IPS-11a (cell line): Measurements from ENCODE around the gene OR8S1.
"Not testable (repeated sequence)": the region's sequence is repeated elsewhere in the genome, so short reads cannot be mapped to it uniquely, and the experiment has no call there.

ENCODE experiments used
- H3K4me3 ChIP-seq: one replicate; pipeline ENCODE4 v1.5.1; 2013; ENCODE audit warnings: low read depth, low read length, control low read depth

The OR8S1 gene, protein sequence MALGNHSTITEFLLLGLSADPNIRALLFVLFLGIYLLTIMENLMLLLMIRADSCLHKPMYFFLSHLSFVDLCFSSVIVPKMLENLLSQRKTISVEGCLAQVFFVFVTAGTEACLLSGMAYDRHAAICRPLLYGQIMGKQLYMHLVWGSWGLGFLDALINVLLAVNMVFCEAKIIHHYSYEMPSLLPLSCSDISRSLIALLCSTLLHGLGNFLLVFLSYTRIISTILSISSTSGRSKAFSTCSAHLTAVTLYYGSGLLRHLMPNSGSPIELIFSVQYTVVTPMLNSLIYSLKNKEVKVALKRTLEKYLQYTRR

DNA sequence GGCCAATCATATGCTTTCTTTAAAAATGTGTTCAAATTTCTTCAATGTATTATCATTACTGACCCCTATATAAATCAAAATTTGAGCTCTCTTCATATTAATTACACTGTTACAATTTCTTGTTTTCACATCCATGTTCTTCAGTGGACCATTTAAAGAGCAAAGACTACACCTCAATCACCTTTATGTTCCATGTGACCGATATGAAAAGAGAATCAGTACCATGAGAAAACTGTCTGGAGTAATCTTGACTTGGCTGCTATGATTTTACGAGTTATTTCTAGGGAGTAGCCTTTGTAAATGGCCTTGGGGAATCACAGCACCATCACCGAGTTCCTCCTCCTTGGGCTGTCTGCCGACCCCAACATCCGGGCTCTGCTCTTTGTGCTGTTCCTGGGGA is at the start of gene OR8S1:
TSS of gene OR8S1 (plus strand) at position 301 of the 400 bp plus-strand sequence. CDS start at position 301, 0 bp downstream.
- no peak within 1 kb of the TSS for H3K4me3 ChIP-seq

DNA sequence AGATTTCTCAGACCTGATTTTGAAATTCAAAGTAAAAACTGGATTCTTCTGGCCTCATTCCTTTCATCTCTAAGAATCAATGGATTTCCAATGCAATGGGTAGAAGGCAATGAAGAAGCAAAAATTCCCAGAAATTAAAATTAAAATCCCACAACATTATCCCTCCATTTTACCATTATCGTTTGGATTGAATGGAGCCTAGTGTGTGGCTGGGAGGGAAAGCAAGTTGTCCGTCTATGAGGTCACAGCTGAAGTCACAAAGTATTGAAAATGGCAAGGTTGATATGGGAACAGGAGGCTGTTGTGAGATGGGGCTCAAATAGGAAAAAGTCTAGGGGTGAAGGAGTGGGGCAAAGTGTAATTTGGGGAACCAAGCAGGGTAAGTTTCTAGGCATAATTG is 43.2 kb upstream of the OR8S1 start, which contains the start of gene C12orf54:
TSS of gene C12orf54 (plus strand) at position 301 of the 400 bp plus-strand sequence. CDS start 799 bp downstream, outside the sequence.
- H3K4me3 ChIP-seq = no peak within 1 kb of the TSS

DNA sequence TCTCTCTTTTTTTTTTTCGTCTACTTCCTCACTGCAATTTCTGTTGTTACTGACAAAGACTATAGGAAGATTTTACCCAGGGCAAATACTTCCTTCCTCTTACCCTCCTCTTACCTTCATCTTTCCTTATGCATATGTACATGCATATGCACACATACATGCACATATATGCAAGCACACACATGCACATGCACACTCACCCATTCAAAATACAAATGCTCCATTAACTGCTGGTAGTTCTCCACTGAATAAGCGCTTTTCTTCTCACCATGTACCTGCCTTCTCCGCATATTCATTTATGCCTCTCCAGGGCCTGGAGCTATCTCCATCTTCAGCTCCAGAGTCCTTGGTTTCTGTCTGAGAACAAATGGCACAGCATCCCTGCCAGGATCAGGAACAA is 42.5 kb upstream of the OR8S1 start:
- no peak overlapping the region for H3K4me3 ChIP-seq

DNA sequence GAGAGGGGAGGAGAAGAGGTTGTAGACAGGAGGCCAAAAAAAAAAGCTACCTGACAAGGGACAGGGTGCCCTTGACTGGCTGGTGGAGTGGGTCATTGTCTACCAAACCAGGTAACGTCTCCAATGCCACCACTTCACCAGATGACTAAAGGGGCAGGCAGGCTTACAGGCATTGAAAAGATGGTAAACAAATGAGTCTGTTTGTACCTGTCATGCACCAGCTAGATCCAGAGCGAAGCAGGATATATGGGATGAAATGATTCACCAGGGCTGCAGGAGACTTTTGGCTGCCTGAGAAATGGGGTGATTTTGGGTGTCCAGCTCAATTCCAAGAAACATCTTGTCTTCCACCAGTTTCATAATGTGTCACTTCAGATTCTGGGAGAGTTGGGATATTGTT is 39.2 kb upstream of the OR8S1 start:
- no peak overlapping the region for H3K4me3 ChIP-seq

DNA sequence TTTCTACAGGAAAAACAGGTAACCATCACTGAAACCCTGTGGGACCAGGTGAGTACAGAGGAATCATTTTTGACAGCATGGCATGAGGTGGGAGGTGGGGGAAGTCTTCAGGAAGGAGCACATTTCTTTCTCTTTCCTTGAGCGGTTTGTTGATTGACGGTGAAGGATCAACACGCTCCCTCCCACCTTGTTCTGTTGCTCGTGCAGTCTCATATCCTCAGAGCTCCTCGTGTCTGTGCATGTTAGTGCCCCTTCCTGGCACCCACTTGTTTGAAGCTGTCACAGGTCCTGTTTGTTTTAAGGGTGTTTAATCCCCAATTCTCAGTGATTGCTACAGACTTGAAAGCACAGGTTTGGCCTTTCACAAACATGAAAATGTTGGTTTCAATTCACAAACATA is 38.8 kb upstream of the OR8S1 start:
- no peak overlapping the region for H3K4me3 ChIP-seq

DNA sequence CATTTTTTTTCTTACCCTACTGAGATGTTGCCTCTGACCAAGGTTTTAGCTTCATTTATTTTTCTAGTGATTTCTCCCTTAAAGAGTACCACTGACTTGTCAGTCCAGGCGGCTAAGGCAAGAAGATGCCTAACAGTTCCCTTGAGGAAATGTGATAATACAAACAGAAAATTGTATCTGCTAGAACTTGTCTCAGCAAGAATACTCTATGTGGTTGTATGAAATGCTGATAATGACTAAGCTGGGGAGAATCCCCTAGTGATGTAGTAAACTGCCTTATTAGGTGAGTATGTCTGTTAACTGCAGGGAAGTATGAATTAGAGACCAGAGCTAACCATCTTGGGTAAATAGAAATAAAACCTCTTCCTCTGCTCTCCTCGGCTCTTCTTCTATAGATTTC is 36.4 kb upstream of the OR8S1 start:
- no peak overlapping the region for H3K4me3 ChIP-seq

DNA sequence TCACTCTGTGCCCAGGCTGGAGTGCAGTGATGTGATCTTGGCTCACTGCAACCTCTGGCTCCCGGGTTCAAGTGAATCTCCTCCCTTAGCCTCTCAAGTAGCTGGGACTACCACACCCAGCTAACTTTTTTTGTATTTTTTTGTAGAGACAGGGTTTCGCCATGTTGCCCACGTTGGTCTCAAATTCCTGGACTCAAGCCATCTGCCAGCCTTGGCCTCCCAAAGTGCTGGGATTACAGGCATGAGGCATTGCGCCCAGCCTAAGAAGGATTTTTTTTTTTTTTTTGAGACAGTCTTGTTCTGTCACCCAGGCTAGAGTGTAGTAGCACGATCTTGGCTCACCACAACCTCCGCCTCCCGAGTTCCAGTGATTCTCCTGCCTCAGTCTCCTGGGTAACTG is 36.0 kb upstream of the OR8S1 start:
- H3K4me3 ChIP-seq = not testable (repeated sequence)

DNA sequence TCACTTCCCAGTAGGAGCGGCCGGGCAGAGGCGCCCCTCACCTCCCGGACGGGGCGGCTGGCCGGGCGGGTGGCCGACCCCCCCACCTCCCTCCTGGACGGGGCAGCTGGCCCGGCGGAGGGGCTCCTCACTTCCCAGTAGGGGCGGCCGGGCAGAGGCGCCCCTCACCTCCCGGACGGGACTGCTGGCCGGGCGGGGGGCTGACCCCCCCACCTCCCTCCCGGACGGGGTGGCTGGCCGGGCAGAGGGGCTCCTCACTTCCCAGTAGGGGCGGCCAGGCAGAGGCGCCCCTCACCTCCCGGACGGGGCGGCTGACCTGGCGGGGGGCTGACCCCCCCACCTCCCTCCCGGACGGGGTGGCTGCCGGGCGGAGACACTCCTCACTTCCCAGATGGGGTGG is 25.2 kb upstream of the OR8S1 start:
- H3K4me3 ChIP-seq = not testable (repeated sequence)

DNA sequence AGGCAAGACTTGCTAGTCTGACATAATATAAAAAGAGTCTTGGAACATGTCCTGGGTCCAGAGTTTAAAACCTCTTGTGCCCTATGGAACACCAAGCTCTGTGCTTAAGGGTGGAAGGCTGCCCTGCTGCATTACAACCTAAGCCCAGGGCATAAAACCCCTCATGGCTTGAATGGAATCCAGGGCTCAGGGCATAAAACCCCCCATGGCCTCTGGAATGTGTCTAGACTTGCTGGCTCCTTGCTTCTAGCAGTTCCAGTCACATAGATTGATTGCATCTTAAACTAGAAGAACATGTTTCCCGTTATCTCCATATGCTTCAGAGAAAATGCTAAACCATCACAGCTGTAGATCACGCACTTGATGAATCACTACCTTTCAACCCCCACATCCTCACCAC is 18.6 kb upstream of the OR8S1 start:
- H3K4me3 ChIP-seq = not testable (repeated sequence)

DNA sequence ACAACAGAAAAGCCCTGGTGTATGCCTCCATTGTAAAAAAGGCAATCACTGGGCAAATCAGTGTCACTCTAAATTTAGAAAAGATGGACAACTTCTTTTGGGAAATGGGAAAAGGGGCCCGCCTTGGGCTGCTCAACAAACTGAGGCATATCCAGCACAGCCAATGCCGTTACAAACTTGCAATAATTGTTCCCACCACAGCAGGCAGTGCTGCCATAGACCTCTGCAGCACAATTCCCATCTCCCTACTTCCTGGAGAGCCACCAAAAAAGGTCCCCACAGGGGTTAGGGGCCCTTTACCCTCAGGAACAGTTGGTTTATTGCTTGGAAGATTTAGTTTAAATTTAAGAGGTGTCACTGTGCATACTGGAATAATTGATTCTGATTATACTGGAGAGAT is 16.4 kb upstream of the OR8S1 start:
- H3K4me3 ChIP-seq = no peak overlapping the region

DNA sequence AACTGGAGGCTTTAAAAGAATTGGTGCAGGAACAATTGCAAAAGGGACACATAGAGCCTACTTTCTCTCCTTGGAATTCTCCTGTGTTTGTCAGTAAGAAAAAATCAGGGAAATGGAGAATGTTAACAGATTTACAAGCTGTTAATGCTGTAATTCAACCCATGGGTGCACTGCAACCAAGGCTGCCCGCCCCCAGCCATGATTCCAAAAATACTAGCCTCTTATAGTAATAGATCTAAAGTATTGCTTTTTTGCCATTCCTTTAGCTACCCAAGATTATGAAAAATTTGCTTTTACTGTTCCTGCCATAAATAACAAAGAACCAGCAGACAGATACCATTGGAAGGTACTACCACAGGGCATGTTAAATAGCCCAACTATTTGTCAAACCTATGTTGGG is 15.3 kb upstream of the OR8S1 start:
- no peak overlapping the region for H3K4me3 ChIP-seq

DNA sequence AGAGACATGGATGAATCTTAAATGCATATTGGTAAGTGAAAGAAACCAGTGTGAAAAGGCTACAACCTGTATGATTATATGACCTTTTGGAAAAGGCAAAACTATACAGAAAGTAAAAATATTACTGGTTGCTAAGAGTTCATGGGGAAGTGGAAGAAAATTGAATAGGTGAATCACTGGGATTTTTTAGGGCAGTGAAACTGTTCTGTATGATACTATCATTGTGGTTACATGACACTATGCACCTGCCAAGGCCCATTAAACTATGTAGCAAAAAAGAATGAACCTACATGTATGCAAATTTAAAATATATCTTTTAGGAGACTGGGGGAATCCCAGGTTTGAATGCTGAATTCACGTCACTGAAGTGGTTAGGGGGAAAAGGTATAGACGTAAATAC is 12.6 kb upstream of the OR8S1 start:
- H3K4me3 ChIP-seq = no peak overlapping the region

DNA sequence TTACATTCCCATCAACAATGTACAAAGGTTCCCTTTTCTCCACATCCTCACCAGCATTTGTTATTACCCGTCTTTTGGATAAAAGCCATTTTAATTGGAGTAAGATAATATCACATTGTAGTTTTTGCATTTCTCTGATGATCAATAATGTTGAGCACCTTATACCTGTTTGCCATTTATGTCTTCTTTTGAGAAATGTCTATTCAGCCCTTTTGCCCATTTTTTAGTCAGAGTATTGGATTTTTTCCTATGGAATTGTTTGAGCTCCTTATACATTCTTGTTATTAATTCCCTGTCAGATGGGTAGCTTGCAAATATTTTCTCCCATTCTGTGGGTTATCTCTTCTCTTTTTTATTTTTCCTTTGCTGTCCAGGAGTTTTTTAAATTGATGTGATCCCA is 10.7 kb upstream of the OR8S1 start:
- no peak overlapping the region for H3K4me3 ChIP-seq

DNA sequence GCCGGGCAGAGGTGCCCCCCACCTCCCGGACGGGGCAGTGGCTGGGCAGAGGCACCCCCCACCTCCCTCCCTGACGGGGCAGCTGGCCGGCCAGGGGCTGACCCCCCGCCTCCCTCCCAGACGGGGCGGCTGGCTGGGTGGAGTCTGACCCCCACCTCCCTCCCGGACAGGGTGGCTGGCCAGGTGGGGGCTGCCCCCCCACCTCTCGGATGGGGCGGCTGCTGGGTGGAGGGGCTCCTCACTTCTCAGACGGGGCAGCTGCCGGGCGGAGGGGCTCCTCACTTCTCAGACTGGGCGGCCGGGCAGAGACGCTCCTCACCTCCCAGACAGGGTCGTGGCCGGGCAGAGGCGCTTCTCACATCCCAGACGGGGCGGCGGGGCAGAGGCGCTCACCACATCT is 5.1 kb upstream of the OR8S1 start:
- not testable (repeated sequence) for H3K4me3 ChIP-seq

DNA sequence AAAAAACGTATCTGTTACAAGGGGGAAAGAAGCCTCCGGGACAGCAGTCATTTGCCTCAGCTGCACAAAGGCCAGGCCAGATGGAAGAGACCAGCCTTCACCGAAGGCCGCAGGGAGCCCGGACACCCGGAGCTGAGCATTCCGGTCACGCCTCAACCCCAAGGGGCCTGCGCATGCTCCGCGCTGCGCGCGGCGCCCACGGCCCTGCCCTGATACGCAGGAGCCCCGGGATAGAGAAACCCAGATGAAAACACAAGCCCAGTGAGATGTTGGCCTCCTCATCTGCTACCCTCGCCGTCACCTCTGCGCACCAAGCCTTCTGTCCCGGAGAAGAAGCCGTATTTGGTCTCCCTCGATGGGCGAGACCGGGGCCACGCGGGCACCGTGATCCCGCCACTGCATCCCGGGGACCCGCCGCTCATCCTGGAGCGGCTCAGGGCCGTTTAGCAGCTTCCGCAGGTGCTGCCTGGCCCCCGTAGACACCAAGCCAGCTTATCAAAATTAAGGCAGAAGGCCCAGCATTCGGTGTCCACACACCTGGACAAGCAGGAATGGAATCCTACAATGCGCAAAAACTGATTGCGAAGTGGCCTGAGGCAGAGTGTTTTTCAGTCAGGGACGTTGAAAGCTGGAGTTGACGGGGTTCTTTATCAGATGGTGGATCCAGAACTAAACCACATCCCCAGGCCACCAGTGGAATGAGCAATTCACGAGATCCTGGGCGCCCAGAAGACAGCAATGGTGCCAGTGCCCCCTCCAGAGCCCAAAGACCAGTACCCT is 2.6 kb downstream of the OR8S1 start:
- H3K4me3 ChIP-seq = no peak overlapping the region

DNA sequence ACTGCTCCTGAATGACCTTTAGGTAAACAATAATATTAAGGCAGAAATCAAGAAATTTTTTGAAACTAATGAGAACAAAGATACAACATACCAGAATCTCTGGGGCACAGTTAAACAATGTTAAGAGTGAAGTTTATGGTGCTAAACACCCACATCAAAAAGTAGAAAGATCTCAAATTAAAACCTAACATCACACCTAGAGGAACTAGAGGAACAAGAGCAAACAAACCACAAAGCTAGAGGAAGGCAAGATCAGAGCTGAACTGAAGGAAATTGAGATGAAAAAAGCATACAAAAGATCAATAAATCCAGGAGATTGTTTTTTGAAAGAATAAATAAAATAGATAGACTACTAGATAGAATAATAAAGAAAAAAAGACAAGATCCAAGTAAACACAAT is 7.2 kb downstream of the OR8S1 start:
- no peak overlapping the region for H3K4me3 ChIP-seq

DNA sequence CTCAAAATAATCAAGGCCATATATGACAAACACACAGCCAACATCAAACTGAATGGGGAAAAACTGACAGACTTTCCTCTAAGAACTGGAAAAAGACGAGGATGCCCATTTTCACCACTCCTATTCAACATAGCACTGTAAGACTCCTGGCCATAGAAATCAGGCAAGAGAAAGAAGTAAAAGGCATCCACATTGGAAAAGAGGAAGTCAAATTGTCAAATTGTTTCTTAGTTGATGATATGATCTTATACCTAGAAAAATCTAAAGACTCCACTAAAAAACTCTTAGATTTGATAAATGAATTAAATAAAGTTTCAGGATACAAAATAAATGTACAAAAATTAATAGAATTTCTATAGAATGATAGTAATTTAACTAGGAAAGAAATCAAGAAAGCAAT is 11.2 kb downstream of the OR8S1 start:
- H3K4me3 ChIP-seq = no peak overlapping the region

DNA sequence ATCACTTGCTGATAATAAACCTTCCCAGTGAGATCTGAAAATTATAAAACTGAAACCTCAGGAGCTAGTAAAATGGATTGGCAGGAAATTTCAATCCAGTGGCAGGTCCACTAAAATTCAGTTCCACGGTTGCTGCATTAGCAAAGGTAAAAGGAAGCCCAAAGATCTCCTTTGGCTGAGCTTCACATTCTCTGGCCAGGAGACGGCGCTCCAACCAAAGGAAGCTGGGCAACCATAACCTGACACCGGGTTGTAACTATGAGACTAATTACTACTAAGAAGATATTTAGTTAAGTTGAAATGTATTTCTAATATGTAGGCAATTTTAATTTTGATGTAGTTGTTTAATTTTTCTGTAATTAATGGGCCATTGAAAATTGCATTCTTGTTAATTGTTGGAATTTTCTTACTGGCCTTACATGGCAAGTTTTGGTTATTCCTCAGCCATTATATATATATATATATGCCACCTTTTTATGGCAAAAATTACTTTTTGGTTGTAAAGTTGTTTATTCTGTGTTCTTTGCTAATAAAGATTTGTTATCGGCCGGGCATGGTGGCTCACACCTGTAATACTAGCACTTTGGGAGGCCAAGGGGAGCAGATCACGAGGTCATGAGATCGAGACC is 17.0 kb downstream of the OR8S1 start:
- no peak overlapping the region for H3K4me3 ChIP-seq

DNA sequence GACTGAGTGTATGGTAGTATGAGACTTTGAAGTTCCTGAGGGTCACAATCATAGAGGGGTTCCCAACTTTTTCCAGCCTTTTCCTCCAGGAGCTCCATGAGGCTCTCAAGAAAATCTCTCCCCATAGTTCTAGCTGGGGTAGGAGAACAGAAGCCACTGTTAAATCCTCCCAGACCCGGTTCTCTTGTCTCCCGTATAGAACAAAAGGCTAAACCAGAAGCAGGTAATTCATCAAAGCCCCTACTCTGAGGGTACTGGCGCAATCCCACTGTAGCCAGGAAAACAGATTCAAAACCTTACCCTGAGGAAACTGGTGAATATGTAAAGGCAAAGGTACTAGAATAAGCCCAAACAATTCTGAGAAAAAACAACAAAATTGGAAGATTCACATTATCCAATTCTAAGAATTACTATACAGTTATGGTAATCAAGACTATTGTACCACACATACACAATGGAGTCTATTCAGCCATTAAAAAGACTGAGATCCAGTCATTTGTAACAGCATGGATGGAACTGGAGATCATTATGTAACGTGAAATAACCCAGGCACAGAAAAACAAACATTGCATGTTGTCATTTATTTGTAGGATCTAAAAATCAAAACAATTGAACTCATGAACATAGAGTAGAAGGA is 20.5 kb downstream of the OR8S1 start:
- no peak overlapping the region for H3K4me3 ChIP-seq

DNA sequence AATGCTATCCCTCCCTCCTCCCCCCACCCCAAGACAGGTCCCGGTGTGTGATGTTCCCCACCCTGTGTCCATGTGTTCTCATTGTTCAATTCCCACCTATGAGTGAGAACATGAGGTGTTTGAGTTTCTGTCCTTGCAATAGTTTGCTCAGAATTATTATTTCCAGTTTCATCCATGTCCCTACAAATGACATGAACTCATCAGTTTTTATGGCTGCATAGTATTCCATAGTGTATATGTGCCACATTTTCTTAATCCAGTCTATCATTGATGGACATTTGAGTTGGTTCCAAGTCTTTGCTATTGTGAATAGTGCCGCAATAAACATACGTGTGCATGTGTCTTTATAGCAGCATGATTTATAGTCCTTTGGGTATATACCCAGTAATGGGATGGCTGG is 21.6 kb downstream of the OR8S1 start:
- H3K4me3 ChIP-seq = not testable (repeated sequence)

DNA sequence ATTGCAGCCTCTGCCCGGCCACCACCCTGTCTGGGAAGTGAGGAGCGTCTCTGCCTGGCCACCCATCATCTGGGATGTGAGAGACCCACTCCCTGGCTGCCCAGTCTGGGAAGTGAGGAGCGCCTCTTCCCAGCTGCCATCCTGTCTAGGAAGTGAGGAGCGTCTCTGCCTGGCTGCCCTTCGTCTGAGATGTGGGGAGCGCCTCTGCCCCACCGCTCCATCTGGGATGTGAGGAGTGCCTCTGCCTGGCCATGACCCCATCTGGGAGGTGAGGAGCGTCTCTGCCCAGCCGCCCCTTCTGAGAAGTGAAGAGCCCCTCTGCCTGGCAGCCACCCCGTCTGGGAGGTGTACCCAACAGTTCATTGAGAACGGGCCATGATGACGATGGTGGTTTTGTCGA is 26.2 kb downstream of the OR8S1 start:
- not testable (repeated sequence) for H3K4me3 ChIP-seq
